ENCODE measurements around the gene IGF2BP2. TPM values are rescaled to one million over a fixed set of nuclear protein-coding genes. Genes with fewer than 3 reads are reported as not detected.

Gene IGF2BP2
- total RNA-seq, 1 donor from 2014 or later: 9.8 TPM

DNA sequence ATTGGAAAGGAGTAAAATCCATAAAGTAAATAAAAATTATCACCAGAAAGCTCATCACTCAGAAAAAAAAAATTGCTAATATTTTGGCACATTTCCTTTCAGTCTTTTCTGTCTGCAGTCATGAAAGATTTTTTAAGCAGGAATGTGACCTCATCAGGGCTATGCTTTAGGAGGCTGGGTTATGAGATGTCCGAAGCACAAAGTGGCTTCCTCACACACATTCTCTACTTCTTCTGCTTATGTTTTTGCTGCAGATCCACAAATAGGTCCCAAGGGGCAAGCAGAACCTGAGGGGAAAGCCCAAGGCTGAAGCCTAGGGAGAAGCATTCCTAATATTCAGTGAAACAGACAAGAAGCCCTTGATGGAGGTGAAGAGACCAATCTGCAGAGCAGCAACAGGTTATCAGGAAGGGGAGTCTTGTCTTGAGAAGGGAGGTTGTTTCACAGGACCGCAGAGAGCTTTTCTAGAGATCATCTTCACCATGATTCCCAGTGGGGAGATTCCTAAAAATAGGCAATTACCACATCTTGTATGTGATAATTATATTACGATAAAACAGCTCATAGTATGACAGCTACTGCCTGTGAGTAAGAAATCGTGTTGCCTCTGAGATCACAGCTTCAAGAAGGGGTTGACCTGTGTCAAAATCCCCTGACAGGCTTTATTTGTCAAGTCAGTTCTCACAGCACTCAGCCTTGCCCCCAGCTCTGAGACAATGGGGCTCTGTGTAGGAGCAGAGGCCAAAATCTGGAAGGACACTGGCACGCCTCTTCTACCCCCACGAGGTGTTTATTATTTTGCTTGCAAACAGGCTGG is 60.5 kb downstream of the IGF2BP2 start:
- intact Hi-C loops (cut with DNase I): no loop called here
- H3K27ac ChIP-seq: peak overlapping the region; percentile 84
- TF ChIP-seq POLR2A (IDR thresholded peaks at IDR 0.05): no peak
- TF ChIP-seq, protein P1, sequence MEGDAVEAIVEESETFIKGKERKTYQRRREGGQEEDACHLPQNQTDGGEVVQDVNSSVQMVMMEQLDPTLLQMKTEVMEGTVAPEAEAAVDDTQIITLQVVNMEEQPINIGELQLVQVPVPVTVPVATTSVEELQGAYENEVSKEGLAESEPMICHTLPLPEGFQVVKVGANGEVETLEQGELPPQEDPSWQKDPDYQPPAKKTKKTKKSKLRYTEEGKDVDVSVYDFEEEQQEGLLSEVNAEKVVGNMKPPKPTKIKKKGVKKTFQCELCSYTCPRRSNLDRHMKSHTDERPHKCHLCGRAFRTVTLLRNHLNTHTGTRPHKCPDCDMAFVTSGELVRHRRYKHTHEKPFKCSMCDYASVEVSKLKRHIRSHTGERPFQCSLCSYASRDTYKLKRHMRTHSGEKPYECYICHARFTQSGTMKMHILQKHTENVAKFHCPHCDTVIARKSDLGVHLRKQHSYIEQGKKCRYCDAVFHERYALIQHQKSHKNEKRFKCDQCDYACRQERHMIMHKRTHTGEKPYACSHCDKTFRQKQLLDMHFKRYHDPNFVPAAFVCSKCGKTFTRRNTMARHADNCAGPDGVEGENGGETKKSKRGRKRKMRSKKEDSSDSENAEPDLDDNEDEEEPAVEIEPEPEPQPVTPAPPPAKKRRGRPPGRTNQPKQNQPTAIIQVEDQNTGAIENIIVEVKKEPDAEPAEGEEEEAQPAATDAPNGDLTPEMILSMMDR (IDR thresholded peaks at IDR 0.05): no peak
- TF ChIP-seq POLR2AphosphoS5 (IDR thresholded peaks at IDR 0.05; ENCODE audit: insufficient read depth in 1 of 2, low read depth in 1 of 2): no peak
- H3K36me3 ChIP-seq: no peaks in the 10 kb centered on the region
- H3K4me1 ChIP-seq: peaks cover 26% of the 10 kb centered on the region
- no peaks in the 10 kb centered on the region for H3K27me3 ChIP-seq
- DNase-seq (ENCODE audit: extremely low spot score in 2 of 2): no peak
- no peak overlapping the region for H3K4me3 ChIP-seq
- no peaks in the 10 kb centered on the region for H3K9me3 ChIP-seq

DNA sequence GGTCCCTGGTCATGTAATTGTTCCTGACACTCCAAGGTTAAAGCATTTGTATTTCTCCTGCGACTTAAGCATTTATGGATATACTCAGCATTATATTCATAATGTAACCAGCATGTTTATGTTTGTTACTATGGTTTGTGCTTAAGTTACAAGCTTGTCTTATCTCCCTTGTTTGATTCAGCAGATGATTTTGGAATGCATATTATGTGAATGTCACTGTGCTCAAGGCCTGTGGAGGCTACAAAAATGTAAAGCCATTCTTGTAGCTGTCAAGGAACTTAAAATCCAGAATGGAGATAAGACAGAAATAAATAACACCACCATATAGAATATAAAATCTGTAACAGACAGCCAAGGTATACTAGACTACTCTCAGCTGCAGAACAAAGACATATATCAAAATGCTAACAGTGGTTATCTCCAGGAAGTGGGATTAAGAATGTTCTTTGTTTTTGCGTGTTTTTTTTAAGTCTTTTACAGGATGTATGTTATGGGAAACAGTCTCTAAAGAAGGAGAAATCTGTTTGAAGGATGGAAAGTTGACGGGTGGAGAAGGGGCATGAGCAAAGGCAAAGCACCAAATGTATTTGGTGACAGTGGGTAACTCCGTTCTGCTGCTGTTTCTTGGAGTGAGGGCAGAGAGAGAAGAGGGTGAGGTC is 61.4 kb downstream of the IGF2BP2 start:
- H3K9me3 ChIP-seq: no peaks in the 10 kb centered on the region
- H3K27me3 ChIP-seq: no peaks in the 10 kb centered on the region
- intact Hi-C loops (cut with DNase I): no loop called here
- H3K4me3 ChIP-seq: no peak overlapping the region
- TF ChIP-seq POLR2A (IDR thresholded peaks at IDR 0.05) (no peak), POLR2AphosphoS5 (IDR thresholded peaks at IDR 0.05; ENCODE audit: insufficient read depth in 1 of 2, low read depth in 1 of 2) (no peak)
- TF ChIP-seq, protein P1 (IDR thresholded peaks at IDR 0.05): no peak
- DNase-seq (ENCODE audit: extremely low spot score in 2 of 2): no peak
- H3K27ac ChIP-seq: peak overlapping the region; percentile 84
- H3K4me1 ChIP-seq: peaks cover 32% of the 10 kb centered on the region
- no peaks in the 10 kb centered on the region for H3K36me3 ChIP-seq

DNA sequence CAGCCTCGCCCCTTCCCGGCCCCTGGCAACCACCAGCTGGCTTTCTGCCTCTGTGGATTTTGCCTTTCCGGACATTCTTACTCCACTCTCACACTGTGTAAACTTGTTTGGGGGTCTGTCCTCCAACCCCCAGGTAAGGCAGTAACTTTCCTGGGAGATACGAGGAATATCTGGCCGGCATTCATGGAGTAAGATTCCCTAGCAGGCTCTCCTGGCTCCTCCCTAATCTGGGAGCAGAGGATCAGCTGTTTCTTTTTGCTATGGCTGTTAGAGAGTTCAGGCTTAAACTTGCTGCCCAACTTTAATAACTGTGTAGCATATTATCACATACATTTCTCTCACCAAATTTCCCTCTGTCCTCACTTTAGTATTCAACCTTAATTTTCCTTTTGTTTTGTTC is 64.3 kb downstream of the IGF2BP2 start:
- Histone ChIP-seq H3K27me3 (no peaks in the 10 kb centered on the region), H3K4me1 (peaks cover 32% of the 10 kb centered on the region), H3K4me3 (peak overlapping the region in 1 of 2 donors; percentile 25), H3K27ac (no peak overlapping the region), H3K36me3 (no peaks in the 10 kb centered on the region), H3K9me3 (no peaks in the 10 kb centered on the region)
- TF ChIP-seq POLR2A (IDR thresholded peaks at IDR 0.05) (no peak), POLR2AphosphoS5 (IDR thresholded peaks at IDR 0.05; ENCODE audit: insufficient read depth in 1 of 2, low read depth in 1 of 2) (no peak)
- TF ChIP-seq, protein P1 (IDR thresholded peaks at IDR 0.05): no peak
- DNase-seq (ENCODE audit: extremely low spot score in 2 of 2): no peak
- intact Hi-C loops (cut with DNase I): no loop called here

- peaks cover 28% of the 10 kb centered on the region for H3K4me1 ChIP-seq
Observed at GRCh38 chr3:185760088-185760487, 64.8 kb downstream of the IGF2BP2 start.

More at GRCh38 chr3:185760088-185760487, 64.8 kb downstream of the IGF2BP2 start:
- H3K27me3 ChIP-seq: no peaks in the 10 kb centered on the region
- H3K27ac ChIP-seq: no peak overlapping the region
- TF ChIP-seq, protein P1 (IDR thresholded peaks at IDR 0.05): no peak
- TF ChIP-seq POLR2AphosphoS5 (IDR thresholded peaks at IDR 0.05; ENCODE audit: insufficient read depth in 1 of 2, low read depth in 1 of 2): no peak
- TF ChIP-seq POLR2A (IDR thresholded peaks at IDR 0.05): no peak
- H3K9me3 ChIP-seq: no peaks in the 10 kb centered on the region
- intact Hi-C loops (cut with DNase I): no loop called here
- no peak for DNase-seq (ENCODE audit: extremely low spot score in 2 of 2)
- H3K4me3 ChIP-seq: peak overlapping the region in 1 of 2 donors; percentile 25
- no peaks in the 10 kb centered on the region for H3K36me3 ChIP-seq
